Esophagus (tissue), 2 donors: ENCODE results near the gene GNB1L. TPM values are rescaled to one million over a fixed set of nuclear protein-coding genes. Genes with fewer than 3 reads are reported as not detected.

Experiments used
- H3K27ac ChIP-seq, 2 donors: one replicate each; pipeline ENCODE4 v1.5.1; 2013; ENCODE audit warnings: low read depth in 2 of 2, mild to moderate bottlenecking in 2 of 2, inconsistent platforms in 1 of 2, low read length in 1 of 2, moderate library complexity in 1 of 2
- H3K27me3 ChIP-seq, 2 donors: one replicate each; pipeline ENCODE4 v1.6.1; 2013; ENCODE audit warnings: low read length in 2 of 2, control low read depth in 1 of 2, mild to moderate bottlenecking in 1 of 2; ENCODE audit not compliant: insufficient read depth in 2 of 2, control insufficient read depth in 1 of 2
- H3K36me3 ChIP-seq, 2 donors: one replicate each; pipeline ENCODE4 v1.6.1; 2013; ENCODE audit warnings: low read length in 1 of 2; ENCODE audit not compliant: control insufficient read depth in 2 of 2, insufficient read depth in 2 of 2
- H3K4me1 ChIP-seq, 2 donors: one replicate each; pipeline ENCODE4 v1.6.1; 2013; ENCODE audit warnings: low read length in 1 of 2; ENCODE audit not compliant: control insufficient read depth in 2 of 2, insufficient read depth in 2 of 2
- H3K4me3 ChIP-seq, 2 donors: one replicate each; pipeline ENCODE4 v1.5.1; 2013; ENCODE audit warnings: low read length in 2 of 2, mild to moderate bottlenecking in 2 of 2, low read depth in 1 of 2, moderate library complexity in 1 of 2
- H3K9me3 ChIP-seq, 2 donors: one replicate each; pipeline ENCODE4 v1.6.1; 2013; ENCODE audit warnings: mild to moderate bottlenecking in 2 of 2, low read depth in 1 of 2, low read length in 1 of 2, moderate library complexity in 1 of 2; ENCODE audit not compliant: control insufficient read depth in 2 of 2, insufficient read depth in 1 of 2
- WGBS, 2 donors: extraction: QIAGEN DNeasy Blood & Tissue Kit; methylation state at CpG; one replicate each; pipeline ENCODE4 v1.1.7; 2013; 5-methylcytosine and 5-hydroxymethylcytosine counted together
- polyA plus RNA-seq, 2 donors: library from polyadenylated mRNA; stranded (reverse); fragments of 200-250 nt; gene quantifications; one replicate each; pipeline ENCODE4 v1.2.3, GENCODE V29; 2013
- donor health status: healthy with polysubstance abuse.
- donor health status: Bipolar disorder and iron deficiency.

Gene GNB1L
- polyA plus RNA-seq, 2 donors: 4.7 to 6.6 TPM

- peaks cover 11 to 47% of the 10 kb centered on the region in 2 donors for H3K4me1 ChIP-seq
- peak overlapping the region in 1 of 2 donors; percentile 57 for H3K27ac ChIP-seq
- 26 to 35% methylated on average over 11 of the region's 11 CpGs for WGBS, 2 donors
These were observed 1.4 kb downstream of the GNB1L start for GRCh38 chr22:19853058-19853878.

GRCh38 chr22:19852177-19852781 lies 2.4 kb downstream of the GNB1L start:
- Histone ChIP-seq H3K4me1 (peaks cover 11 to 49% of the 10 kb centered on the region in 2 donors), H3K36me3 (peaks cover 6 to 25% of the 10 kb centered on the region in 2 donors), H3K27ac (peak overlapping the region; percentile 8 to 57), H3K27me3 (no peaks in the 10 kb centered on the region), H3K4me3 (no peak overlapping the region), H3K9me3 (peaks cover 0 to 1% of the 10 kb centered on the region in 2 donors)
- 61 to 64% methylated on average over 12 of the region's 12 CpGs for WGBS, 2 donors

More at GRCh38 chr22:19853058-19853878, 1.4 kb downstream of the GNB1L start:
- no peaks in the 10 kb centered on the region for H3K27me3 ChIP-seq
- no peaks in the 10 kb centered on the region for H3K9me3 ChIP-seq
- H3K4me3 ChIP-seq: peak overlapping the region; percentile 83 to 90
- H3K36me3 ChIP-seq: peaks cover 6 to 25% of the 10 kb centered on the region in 2 donors

GRCh38 chr22:19851291-19852176 lies 3.1 kb downstream of the GNB1L start:
- Histone ChIP-seq H3K4me3 (no peak overlapping the region), H3K4me1 (peaks cover 11 to 49% of the 10 kb centered on the region in 2 donors), H3K27me3 (no peaks in the 10 kb centered on the region), H3K36me3 (peaks cover 6 to 25% of the 10 kb centered on the region in 2 donors), H3K9me3 (peaks cover 0 to 2% of the 10 kb centered on the region in 2 donors), H3K27ac (peak overlapping the region in 1 of 2 donors; percentile 57)
- WGBS, 2 donors: 80 to 81% methylated on average over 20 to 21 of the region's 21 CpGs

- Histone ChIP-seq H3K36me3 (peaks cover 6 to 25% of the 10 kb centered on the region in 2 donors), H3K4me3 (no peak overlapping the region), H3K27ac (peak overlapping the region; percentile 69), H3K9me3 (peaks cover 0 to 2% of the 10 kb centered on the region in 2 donors), H3K4me1 (peaks cover 11 to 48% of the 10 kb centered on the region in 2 donors), H3K27me3 (no peaks in the 10 kb centered on the region)
- 78 to 80% methylated on average over 9 of the region's 9 CpGs for WGBS, 2 donors
These were observed 3.9 kb downstream of the GNB1L start for GRCh38 chr22:19850763-19851109.

GRCh38 chr22:19849835-19850762 lies 4.6 kb downstream of the GNB1L start:
- no peaks in the 10 kb centered on the region for H3K27me3 ChIP-seq
- 51 to 58% methylated on average over 9 of the region's 9 CpGs for WGBS, 2 donors
- H3K4me3 ChIP-seq: no peak overlapping the region
- H3K4me1 ChIP-seq: peaks cover 11 to 43% of the 10 kb centered on the region in 2 donors
- peaks cover 6 to 25% of the 10 kb centered on the region in 2 donors for H3K36me3 ChIP-seq
- peaks cover 0 to 2% of the 10 kb centered on the region in 2 donors for H3K9me3 ChIP-seq
- peak overlapping the region; percentile 69 for H3K27ac ChIP-seq

- Histone ChIP-seq H3K4me3 (no peak overlapping the region), H3K27ac (peak overlapping the region; percentile 41 to 69), H3K36me3 (peaks cover 6 to 25% of the 10 kb centered on the region in 2 donors), H3K4me1 (peaks cover 19 to 56% of the 10 kb centered on the region in 2 donors), H3K27me3 (no peaks in the 10 kb centered on the region), H3K9me3 (peaks cover 0 to 2% of the 10 kb centered on the region in 2 donors)
- 40 to 57% methylated on average over 7 of the region's 7 CpGs for WGBS, 2 donors
These were observed 6.1 kb downstream of the GNB1L start for GRCh38 chr22:19848298-19849224.

- WGBS, 2 donors: 95 to 98% methylated on average over 2 of the region's 2 CpGs
- no peak overlapping the region for H3K27ac ChIP-seq
- no peak overlapping the region for H3K4me3 ChIP-seq
- H3K4me1 ChIP-seq: peaks cover 13 to 44% of the 10 kb centered on the region in 2 donors
- H3K9me3 ChIP-seq: peaks cover 0 to 2% of the 10 kb centered on the region in 2 donors
- H3K27me3 ChIP-seq: no peaks in the 10 kb centered on the region
- peaks cover 6 to 22% of the 10 kb centered on the region in 2 donors for H3K36me3 ChIP-seq
These were observed 7.4 kb downstream of the GNB1L start for GRCh38 chr22:19847345-19847632.

- H3K4me3 ChIP-seq: no peak overlapping the region
- WGBS, 2 donors: 91 to 92% methylated on average over 9 of the region's 9 CpGs
- H3K27ac ChIP-seq: no peak overlapping the region
- H3K4me1 ChIP-seq: peaks cover 8 to 39% of the 10 kb centered on the region in 2 donors
- H3K27me3 ChIP-seq: no peaks in the 10 kb centered on the region
- H3K9me3 ChIP-seq: peaks cover 0 to 2% of the 10 kb centered on the region in 2 donors
- peaks cover 6 to 17% of the 10 kb centered on the region in 2 donors for H3K36me3 ChIP-seq
These were observed 7.9 kb downstream of the GNB1L start for GRCh38 chr22:19846620-19847344.
